GM19351 (cell line): ENCODE measurements around the gene LLGL2.
"Not testable (repeated sequence)": the region's sequence is repeated elsewhere in the genome, so short reads cannot be mapped to it uniquely, and the experiment has no call there.

Experiments used
- ATAC-seq: cut with Tn5 transposase; IDR thresholded peaks from one replicate; pipeline ENCODE4 v1.9.1; 2021; ENCODE audit warnings: mild to moderate bottlenecking, moderate library complexity; ENCODE audit not compliant: unreplicated experiment

LLGL2 gene

GRCh38 chr17:75589919-75590303 is 64.4 kb downstream of the LLGL2 start:
- ATAC-seq = no peak

DNA sequence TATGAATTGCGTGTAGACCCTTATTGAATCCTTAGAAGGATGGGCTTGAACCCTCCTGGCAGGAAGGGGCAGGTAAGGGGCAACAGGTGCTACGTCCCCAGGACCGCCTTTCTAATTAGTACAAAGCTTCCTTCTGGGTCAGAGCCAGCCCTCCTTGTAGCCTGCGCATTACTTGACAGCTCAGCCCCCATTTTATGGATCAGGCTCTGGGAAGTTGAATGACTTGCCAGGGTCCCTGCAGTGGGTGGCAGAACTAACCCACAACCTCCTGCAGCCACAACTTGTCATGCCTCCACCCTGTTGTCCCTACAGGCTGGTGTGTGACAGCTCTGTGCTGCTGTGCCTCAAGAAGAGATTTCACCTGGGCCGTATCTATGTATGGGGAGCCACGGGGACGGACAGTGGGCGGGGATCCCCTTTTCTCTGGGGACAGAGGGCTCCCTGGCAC is 64.8 kb downstream of the LLGL2 start:
- ATAC-seq = no peak

DNA sequence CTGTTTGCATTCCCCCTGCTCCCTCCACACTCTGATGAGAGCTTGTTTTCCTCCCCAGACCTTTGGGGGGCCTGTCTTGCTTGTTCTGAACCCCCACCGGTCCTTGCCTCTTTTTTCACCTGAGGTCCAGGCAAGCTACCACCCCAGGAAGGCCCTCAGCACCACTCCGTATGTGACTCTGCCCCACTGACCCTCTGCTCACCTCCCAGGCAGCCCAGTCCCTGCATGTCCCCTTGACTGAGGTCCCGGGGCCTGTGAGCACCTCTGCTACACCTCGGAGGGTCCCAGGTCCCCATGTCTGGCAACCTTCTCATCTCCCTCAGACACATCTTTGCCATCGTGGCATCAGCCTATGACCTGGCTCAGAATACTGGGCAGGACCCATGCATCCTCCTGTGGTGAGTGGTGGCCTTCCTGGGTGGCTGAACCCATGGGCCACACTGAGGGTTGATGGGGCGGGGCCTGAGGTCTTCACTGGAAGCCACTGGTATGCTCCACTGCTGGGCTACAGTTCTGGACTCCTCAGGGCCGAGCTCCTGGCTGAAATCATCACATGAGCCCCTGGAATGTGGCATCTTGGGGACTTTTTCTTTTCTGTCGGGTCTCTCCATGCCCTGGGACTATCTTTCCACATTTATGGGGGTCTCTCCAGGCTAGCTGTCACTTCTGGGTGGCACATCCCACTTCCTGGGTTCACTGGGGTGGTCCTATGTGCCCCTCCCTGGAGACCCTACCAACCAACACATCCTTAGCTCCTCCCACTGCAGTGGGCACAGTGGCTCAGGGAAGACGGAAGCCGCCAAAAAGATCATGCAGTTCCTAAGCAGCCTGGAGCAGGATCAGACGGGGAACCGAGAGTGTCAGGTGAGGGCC is 65.6 kb downstream of the LLGL2 start:
- no peak for ATAC-seq

GRCh38 chr17:75591722-75592302 is 66.3 kb downstream of the LLGL2 start:
- ATAC-seq = no peak

DNA sequence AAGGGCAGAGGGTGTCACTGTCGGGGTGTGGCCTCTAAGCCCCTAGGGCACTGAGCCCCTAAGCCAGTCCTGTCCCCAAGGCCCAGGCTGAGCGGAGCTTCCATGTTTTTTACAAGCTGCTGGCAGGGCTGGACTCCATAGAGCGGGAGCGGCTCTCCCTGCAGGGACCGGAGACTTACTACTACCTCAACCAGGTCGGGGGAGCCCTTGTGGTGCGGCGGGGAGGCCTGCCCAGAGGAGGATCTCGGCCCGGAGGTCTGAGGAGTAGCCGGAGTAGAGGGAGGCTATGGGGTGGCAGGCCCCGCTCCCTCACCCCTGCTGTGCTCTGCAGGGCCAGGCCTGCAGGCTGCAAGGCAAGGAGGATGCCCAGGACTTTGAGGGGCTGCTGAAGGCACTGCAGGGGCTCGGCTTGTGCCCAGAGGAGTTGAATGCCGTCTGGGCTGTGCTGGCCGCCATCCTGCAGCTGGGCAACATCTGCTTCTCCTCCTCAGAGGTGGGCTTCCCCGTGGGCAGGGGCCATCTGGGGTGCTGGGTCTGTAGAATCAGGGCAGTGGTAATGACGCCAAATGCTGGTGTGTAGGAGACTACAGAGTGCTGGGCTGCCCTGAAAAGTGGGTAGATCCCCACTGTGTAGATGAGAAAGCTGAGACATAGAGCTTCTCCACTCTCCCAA is 67.0 kb downstream of the LLGL2 start:
- ATAC-seq = no peak

DNA sequence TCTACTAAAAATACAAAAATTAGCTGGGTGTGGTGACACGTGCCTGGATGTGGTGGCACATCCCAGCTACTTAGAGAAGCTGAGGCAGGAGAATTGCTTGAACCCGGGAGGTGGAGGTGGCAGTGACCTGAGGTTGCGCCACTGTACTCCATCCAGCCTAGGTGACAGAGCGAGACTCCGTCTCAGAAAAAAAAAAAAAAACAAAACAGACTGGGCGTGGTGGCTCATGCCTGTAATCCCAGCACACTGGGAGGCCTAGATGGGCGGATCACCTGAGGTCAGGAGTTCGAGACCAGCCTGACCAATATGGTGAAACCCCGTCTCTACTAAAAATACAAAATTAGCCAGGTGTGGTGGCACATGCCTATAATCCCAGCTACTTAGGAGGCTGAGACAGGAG is 67.9 kb downstream of the LLGL2 start:
- ATAC-seq = not testable (repeated sequence)

DNA sequence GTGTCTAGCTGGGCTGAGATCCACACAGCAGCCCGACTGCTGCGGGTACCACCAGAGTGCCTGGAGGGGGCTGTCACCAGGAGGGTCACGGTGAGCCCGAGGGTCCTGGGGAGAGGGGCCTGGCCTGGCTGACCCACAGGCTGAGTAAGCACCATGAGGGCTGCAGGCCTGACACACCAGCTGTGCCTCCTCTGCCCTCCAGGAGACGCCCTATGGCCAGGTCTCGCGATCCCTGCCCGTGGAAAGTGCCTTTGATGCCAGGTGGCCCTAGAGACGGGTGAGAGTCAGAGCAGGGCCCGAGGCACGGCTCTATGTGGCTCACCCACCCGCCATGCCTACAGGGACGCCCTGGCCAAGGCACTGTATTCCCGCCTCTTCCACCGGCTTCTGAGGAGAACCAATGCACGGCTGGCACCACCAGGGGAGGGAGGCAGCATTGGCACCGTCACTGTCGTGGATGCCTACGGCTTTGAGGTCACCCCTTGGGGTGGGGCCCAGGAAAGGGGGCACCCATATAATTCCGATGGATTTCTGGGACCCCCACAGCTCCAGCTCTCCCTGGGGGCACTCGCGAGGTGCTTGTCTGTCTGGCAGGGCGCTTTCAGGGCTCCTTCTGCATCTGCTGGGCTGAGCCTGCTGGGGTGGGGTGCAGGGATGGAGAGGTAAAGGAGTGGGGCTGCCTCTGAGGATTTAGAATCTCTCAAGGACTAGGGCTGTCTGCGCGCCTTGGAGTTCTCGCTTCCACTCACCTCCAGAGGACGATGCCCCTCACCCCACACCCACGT is 69.2 kb downstream of the LLGL2 start:
- no peak for ATAC-seq

DNA sequence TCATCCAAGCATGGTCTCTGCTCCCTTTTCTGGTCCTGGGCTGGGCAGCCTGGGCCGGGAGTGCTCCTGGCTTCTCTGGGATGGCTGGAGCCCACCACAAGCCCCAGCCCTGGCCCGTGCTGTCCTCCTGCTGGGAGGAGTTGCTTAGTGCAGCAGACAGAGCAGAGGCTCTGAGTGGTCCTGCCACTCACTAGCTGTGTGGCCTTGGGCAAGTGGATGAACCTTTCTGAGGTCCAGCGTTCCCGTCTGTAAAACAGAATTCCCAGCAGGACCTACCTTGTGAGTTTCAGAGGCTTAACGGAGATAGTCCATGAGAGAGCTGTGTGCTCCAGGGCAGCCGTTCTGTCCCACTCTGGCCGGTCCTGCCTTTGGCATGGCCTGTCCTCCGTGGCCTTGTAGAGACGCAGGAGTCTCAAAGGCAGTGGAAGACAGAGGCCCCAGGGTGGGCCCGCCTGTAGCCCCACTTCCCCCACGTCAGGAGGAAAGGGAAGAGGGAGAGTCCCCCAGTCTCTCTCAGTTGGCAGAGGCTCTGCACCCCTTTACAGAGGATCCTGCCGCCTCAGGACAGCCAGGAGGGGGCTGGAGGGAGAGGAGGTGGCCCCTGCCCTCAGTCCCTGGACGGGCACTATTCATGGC is 69.9 kb downstream of the LLGL2 start:
- no peak for ATAC-seq

- ATAC-seq = no peak
These were observed 70.4 kb downstream of the LLGL2 start for GRCh38 chr17:75595920-75596313.

DNA sequence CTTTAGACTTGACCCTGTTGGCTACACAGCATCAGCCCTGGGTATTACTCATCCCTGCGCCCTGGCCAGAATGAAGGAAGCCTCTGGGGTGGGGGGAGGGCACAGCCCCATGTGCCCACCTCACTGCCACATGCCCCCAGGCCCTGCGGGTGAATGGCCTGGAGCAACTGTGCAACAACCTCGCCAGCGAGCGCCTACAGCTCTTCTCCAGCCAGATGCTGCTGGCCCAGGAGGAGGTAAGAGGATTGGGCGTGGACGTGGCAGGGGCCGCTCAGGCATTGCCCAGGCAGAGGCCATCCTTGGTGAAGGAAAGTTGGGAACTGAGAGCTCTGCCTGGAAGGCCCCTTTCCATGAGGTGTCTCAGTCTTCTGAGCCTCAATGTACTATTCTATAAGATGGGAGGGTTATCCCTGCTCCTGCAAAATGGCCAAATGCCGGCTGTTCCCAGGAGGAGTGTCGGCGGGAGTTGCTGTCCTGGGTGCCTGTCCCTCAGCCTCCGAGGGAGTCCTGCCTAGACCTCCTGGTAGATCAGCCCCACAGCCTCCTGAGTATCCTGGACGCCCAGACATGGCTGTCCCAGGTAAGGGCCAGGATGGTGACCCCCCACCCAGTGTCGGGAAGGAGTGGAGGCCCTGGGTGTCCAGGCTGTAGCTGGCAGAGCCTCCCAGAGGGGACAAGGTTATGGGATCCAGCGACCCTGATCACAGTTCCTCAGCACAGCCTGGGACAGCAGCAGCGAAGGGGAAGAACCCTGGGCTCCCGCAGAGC is 71.0 kb downstream of the LLGL2 start:
- no peak for ATAC-seq

DNA sequence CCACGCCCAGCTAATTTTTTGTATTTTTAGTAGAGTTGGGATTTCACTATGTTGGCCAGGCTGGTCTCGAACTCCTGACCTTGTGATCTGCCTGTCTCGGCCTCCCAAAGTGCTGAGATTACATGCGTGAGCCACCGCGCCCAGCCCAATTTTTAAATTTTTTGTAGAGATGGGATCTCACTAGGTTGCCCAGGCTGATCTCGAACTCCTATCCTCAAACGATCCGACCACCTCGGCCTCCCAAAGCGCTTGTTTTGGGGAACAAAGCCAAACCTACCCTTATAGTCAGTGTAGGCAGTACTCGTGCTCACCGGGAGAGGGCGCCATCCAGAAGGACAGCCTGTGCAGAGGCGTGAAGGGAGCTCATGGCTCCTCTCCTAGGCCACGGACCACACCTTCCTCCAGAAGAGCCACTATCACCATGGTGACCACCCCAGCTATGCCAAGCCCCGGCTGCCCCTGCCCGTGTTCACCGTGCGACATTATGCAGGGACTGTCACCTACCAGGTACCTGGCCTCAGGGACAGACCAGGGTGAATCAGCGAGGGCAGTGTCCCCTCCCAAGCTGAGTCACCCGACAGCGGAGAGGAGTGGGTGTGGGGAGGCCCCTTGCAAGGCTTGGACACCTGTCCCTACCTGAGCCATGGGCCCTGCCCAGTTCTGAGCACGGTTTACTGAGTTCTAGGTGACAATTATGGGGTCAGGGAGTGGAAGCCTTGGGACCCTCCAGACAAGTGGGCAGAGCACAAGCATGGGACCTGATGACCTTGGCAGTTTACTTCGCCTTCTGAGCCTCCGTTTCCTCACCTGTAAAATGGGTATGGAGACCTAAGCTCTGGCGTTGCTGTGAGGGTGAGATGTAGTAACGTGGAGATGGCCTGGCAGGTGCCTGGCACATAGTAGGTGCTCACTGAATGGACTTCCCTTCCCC is 75.8 kb downstream of the LLGL2 start:
- ATAC-seq = peak; percentile 51

GRCh38 chr17:75602644-75603043 is 77.1 kb downstream of the LLGL2 start:
- no peak for ATAC-seq

DNA sequence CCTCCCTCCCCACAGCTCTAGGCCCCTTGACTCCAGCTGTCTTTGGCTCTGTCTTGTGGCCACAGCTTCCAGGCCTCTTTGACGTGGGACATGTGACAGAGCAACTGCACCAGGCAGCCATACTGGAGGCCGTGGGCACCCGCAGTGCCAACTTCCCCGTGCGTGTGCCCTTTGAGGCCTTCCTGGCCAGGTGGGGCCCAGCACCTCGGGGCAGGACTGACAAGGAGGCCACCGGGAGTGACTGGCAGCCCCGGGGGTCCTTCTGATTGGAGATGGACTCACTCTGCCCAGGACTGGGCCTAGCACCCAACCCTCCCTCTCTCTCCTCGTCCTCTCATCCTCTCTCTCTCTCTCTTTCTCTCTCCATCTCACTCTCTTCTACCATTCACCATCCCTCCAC is 77.6 kb downstream of the LLGL2 start:
- ATAC-seq = no peak

DNA sequence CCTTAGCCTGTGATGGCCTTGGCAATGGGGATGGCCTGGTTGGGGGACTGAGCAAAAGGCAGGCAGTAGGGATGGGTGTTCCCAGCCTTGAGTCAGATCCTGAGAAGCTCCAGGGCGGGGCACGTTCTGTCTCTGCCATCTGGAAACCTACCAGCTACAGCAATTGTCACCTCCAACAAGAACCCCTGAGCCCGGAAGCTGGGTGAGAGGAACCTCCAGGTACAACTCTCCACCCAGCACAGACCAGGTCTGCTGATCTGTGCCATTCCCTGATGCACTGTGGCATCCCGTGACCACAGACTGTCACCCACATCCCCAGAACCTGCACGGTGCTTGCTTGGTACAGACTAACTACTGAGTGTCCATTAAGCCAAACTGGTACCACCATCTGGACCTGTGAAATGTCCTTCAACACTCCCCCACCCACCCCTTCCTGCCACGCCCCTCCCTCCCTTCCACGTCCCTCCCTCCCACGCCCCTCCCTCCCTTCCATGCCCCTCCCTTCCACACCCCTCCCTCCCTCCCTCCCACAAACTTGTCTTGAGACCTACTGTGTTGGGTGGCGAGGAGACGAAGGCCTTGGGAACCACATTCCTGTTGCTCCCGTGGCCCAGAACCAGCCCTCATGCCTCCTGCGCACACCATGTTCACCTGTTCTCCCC is 78.7 kb downstream of the LLGL2 start:
- no peak for ATAC-seq

GRCh38 chr17:75605790-75606189 is 80.3 kb downstream of the LLGL2 start:
- ATAC-seq = no peak

GRCh38 chr17:75607086-75607485 is 81.6 kb downstream of the LLGL2 start:
- no peak for ATAC-seq

DNA sequence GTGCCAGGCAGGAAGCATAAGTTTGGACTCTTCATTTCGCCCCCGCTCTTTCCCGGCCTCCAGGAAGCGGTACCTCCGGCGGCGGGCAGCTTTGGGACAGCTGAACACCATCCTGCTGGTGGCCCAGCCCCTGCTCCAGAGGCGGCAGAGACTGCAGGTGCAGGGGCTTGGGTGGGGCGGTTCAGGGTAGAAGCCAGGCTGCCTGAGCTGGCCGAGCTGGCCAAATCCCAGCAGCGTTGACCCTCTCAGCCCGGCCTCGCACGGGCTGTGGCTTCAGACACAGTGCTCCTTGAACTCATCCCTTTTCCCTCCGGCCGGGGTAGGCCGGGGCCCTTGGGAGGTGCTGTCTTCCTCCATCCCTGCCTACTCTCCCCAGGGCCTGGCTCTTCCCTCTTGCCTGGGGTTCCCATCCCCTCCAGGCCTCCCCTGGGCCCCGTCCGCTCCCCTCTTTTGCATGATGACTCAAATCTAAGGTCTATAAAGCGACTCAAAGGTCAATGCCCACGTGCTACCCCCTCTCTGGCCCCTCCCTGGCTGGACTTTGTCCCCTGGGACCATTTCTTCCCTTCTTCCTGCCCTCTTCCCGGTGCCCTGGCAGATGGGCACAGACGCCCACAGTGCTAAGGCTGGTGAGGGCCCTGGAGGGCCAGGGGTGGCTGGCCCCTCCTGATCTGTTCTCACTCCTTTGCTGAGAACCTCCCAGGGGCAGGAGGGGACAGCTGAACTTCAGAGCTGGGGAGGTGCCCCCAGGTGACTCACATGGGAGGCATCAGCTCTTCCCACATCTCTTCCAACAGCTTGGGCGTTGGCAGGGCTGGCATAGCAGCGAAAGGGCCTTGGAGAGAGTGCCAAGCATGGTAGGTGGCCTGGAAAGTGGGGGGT is 84.8 kb downstream of the LLGL2 start:
- ATAC-seq = no peak
